Astrocyte (in vitro differentiated cells and primary cell): ENCODE measurements around the gene CDH8. TPM values are rescaled to one million over a fixed set of nuclear protein-coding genes. Genes with fewer than 3 reads are reported as not detected.

Source experiments
- DNase-seq: peaks from one replicate; pipeline ENCODE4 v3.0.0-alpha.2; 2010; ENCODE audit warnings: low read depth
- FAIRE-seq: peaks from 2 replicates; lab custom pipeline; 2011; peaks lifted over from hg19 to GRCh38; lab: Jason Lieb, UNC
- H2AFZ ChIP-seq: 2 replicates; pipeline ENCODE4 v1.6.0; 2012; ENCODE audit warnings: low read depth, low read length, inconsistent platforms
- H3K27ac ChIP-seq: 2 replicates; pipeline ENCODE4 v1.5.1; 2011; ENCODE audit warnings: low read depth, low read length, inconsistent platforms
- H3K27me3 ChIP-seq: 2 replicates; pipeline ENCODE4 v1.6.0; 2011; ENCODE audit warnings: low read length, inconsistent platforms; ENCODE audit not compliant: insufficient read depth
- H3K36me3 ChIP-seq: 2 replicates; pipeline ENCODE4 v1.5.1; 2011; ENCODE audit warnings: low read length, inconsistent platforms; ENCODE audit not compliant: insufficient read depth
- H3K4me1 ChIP-seq: 2 replicates; pipeline ENCODE4 v1.5.1; 2011; ENCODE audit warnings: low read length, inconsistent platforms; ENCODE audit not compliant: insufficient read depth
- H3K4me2 ChIP-seq: 2 replicates; pipeline ENCODE4 v1.6.0; 2012; ENCODE audit warnings: low read length, inconsistent platforms
- H3K4me3 ChIP-seq: 2 replicates; pipeline ENCODE4 v1.5.1; 2011; ENCODE audit warnings: low read depth, mild to moderate bottlenecking, low read length, inconsistent platforms; ENCODE audit not compliant: insufficient read depth
- H3K79me2 ChIP-seq: 2 replicates; pipeline ENCODE4 v1.6.0; 2012; ENCODE audit warnings: mild to moderate bottlenecking, low read length, inconsistent platforms; ENCODE audit not compliant: insufficient read depth
- H3K9ac ChIP-seq: 2 replicates; pipeline ENCODE4 v1.6.0; 2012; ENCODE audit warnings: mild to moderate bottlenecking, low read length, inconsistent platforms
- H3K9me3 ChIP-seq: 2 replicates; pipeline ENCODE4 v1.5.1; 2012; ENCODE audit warnings: low read depth, mild to moderate bottlenecking, low read length, inconsistent platforms; ENCODE audit not compliant: insufficient read depth
- H4K20me1 ChIP-seq: 2 replicates; pipeline ENCODE4 v1.6.0; 2012; ENCODE audit warnings: low read length, inconsistent platforms; ENCODE audit not compliant: insufficient read depth
- H3K27ac Mint-ChIP-seq: one replicate; pipeline ENCODE4 v1.8.0; 2021; ENCODE audit warnings: mild to moderate bottlenecking, mixed read lengths; ENCODE audit not compliant: unreplicated experiment
- H3K27me3 Mint-ChIP-seq: one replicate; pipeline ENCODE4 v1.8.0; 2021; ENCODE audit warnings: low read depth, mixed read lengths; ENCODE audit not compliant: unreplicated experiment
- H3K36me3 Mint-ChIP-seq: one replicate; pipeline ENCODE4 v1.8.0; 2021; ENCODE audit warnings: low read depth, mixed read lengths; ENCODE audit not compliant: unreplicated experiment
- H3K4me1 Mint-ChIP-seq: one replicate; pipeline ENCODE4 v1.8.0; 2021; ENCODE audit warnings: low read depth, mixed read lengths; ENCODE audit not compliant: unreplicated experiment
- H3K4me3 Mint-ChIP-seq: one replicate; pipeline ENCODE4 v1.8.0; 2021; ENCODE audit warnings: mild to moderate bottlenecking, moderate library complexity, mixed read lengths; ENCODE audit not compliant: unreplicated experiment
- H3K9me3 Mint-ChIP-seq: one replicate; pipeline ENCODE4 v1.8.0; 2021; ENCODE audit warnings: mild to moderate bottlenecking, mixed read lengths; ENCODE audit not compliant: unreplicated experiment
- CTCF ChIP-seq: IDR thresholded peaks from 2 replicates; pipeline ENCODE4 v1.5.1; 2011; ENCODE audit warnings: low read depth, mild to moderate bottlenecking, inconsistent platforms, low read length, moderate library complexity; ENCODE audit not compliant: insufficient read depth
- EZH2 ChIP-seq: IDR thresholded peaks from 2 replicates; pipeline ENCODE4 v1.6.1; 2012; ENCODE audit warnings: mild to moderate bottlenecking, low read length, inconsistent platforms; ENCODE audit not compliant: insufficient read depth
- total RNA-seq: library from RNA; stranded (reverse); gene quantifications from 2 replicates; pipeline ENCODE4 v1.2.1, GENCODE V29; 2021

Gene CDH8
- total RNA-seq, 1 donor from 2014 or later, result 17.5 TPM

GRCh38 chr16:61814726-61815347 is 221.4 kb downstream of the CDH8 start:
- Mint-ChIP-seq H3K9me3 (no peaks in the 10 kb centered on the region), H3K27me3 (no peaks in the 10 kb centered on the region), H3K36me3 (no peaks in the 10 kb centered on the region), H3K27ac (no peak overlapping the region), H3K4me1 (peaks cover 4% of the 10 kb centered on the region), H3K4me3 (no peak overlapping the region)
- H3K9ac ChIP-seq, result no peak overlapping the region
- H3K27me3 ChIP-seq, result no peaks in the 10 kb centered on the region
- H3K36me3 ChIP-seq, result no peaks in the 10 kb centered on the region
- no peaks in the 10 kb centered on the region for H4K20me1 ChIP-seq
- H3K27ac ChIP-seq, result no peak overlapping the region
- H3K4me3 ChIP-seq, result no peak overlapping the region
- H3K79me2 ChIP-seq, result no peaks in the 10 kb centered on the region
- no peak overlapping the region for H3K4me2 ChIP-seq
- no peak for DNase-seq
- no peak overlapping the region for H2AFZ ChIP-seq
- H3K4me1 ChIP-seq, result peaks cover under 1% of the 10 kb centered on the region
- no peaks in the 10 kb centered on the region for H3K9me3 ChIP-seq
- FAIRE-seq, result no peak
- no peak for TF ChIP-seq CTCF
- TF ChIP-seq EZH2, result no peak

- H3K9ac ChIP-seq, result no peak overlapping the region
- H4K20me1 ChIP-seq, result no peaks in the 10 kb centered on the region
- Mint-ChIP-seq H3K4me1 (no peaks in the 10 kb centered on the region), H3K27ac (no peak overlapping the region), H3K9me3 (no peaks in the 10 kb centered on the region), H3K4me3 (no peak overlapping the region), H3K27me3 (no peaks in the 10 kb centered on the region), H3K36me3 (no peaks in the 10 kb centered on the region)
- H3K4me2 ChIP-seq, result no peak overlapping the region
- H2AFZ ChIP-seq, result no peak overlapping the region
- DNase-seq (no peak), FAIRE-seq (no peak)
- no peak overlapping the region for H3K27ac ChIP-seq
- H3K27me3 ChIP-seq, result no peaks in the 10 kb centered on the region
- H3K4me1 ChIP-seq, result no peaks in the 10 kb centered on the region
- no peaks in the 10 kb centered on the region for H3K36me3 ChIP-seq
- H3K9me3 ChIP-seq, result no peaks in the 10 kb centered on the region
- no peaks in the 10 kb centered on the region for H3K79me2 ChIP-seq
- H3K4me3 ChIP-seq, result no peak overlapping the region
- no peak for TF ChIP-seq CTCF
- TF ChIP-seq EZH2, result no peak
Observed at GRCh38 chr16:61813339-61813738, 222.9 kb downstream of the CDH8 start.

- Histone ChIP-seq H3K27me3 (no peaks in the 10 kb centered on the region), H3K36me3 (no peaks in the 10 kb centered on the region), H2AFZ (no peak overlapping the region), H3K4me2 (no peak overlapping the region), H3K9ac (no peak overlapping the region), H3K4me3 (no peak overlapping the region), H3K9me3 (no peaks in the 10 kb centered on the region), H3K27ac (no peak overlapping the region), H3K4me1 (no peaks in the 10 kb centered on the region), H3K79me2 (no peaks in the 10 kb centered on the region), H4K20me1 (no peaks in the 10 kb centered on the region)
- Mint-ChIP-seq H3K4me3 (no peak overlapping the region), H3K9me3 (no peaks in the 10 kb centered on the region), H3K27ac (no peak overlapping the region), H3K36me3 (no peaks in the 10 kb centered on the region), H3K27me3 (no peaks in the 10 kb centered on the region), H3K4me1 (no peaks in the 10 kb centered on the region)
- DNase-seq (no peak), FAIRE-seq (no peak)
- no peak for TF ChIP-seq EZH2
- no peak for TF ChIP-seq CTCF
Observed at GRCh38 chr16:61812251-61812650, 224.0 kb downstream of the CDH8 start.
